Activated T-cell treated with anti-CD3 and anti-CD28 coated beads for 24 hours (primary cell): ENCODE results near the gene KRT1.

Experiments
- DNase-seq: peaks from one replicate; pipeline ENCODE4 v3.0.0-alpha.2; 2020; ENCODE audit warnings: low read depth

KRT1 gene

DNA sequence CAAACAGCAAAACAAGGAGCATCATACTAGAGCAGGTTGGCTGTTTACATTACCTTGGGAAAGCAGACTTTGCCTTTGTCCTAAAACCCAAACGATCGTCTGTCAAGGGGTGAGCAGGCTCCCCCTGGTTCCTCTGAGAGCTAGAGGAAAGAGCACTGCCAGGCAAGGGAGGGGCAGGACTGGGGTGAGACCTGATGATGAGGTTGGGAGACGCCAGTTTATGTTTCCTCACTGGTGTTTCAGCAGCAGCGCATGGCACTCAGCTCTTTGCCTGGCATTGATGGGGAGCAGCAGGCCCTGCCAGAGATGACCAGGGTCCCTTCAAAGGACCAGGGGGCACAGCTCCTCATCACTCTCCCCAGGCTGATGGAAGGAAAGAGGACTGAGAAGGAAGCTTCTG is 20.3 kb downstream of the KRT1 start:
- DNase-seq, result no peak

GRCh38 chr12:52659395-52659794 is 20.8 kb downstream of the KRT1 start:
- DNase-seq, result no peak

GRCh38 chr12:52658196-52658595 is 22.0 kb downstream of the KRT1 start:
- no peak for DNase-seq

- DNase-seq, result no peak
These were observed 22.8 kb downstream of the KRT1 start for GRCh38 chr12:52657250-52657902.

GRCh38 chr12:52656616-52657015 is 23.6 kb downstream of the KRT1 start:
- DNase-seq, result no peak

- DNase-seq, result no peak
These were observed 24.5 kb downstream of the KRT1 start for GRCh38 chr12:52655720-52656124.

- DNase-seq, result no peak
These were observed 25.0 kb downstream of the KRT1 start for GRCh38 chr12:52655251-52655650.

GRCh38 chr12:52651726-52652261 is 28.4 kb downstream of the KRT1 start, which contains the start of gene KRT2:
Gene KRT2 (minus strand): TSS chr12:52652211. CDS start chr12:52652142, 69 bp downstream.
- DNase-seq, result no peak

DNA sequence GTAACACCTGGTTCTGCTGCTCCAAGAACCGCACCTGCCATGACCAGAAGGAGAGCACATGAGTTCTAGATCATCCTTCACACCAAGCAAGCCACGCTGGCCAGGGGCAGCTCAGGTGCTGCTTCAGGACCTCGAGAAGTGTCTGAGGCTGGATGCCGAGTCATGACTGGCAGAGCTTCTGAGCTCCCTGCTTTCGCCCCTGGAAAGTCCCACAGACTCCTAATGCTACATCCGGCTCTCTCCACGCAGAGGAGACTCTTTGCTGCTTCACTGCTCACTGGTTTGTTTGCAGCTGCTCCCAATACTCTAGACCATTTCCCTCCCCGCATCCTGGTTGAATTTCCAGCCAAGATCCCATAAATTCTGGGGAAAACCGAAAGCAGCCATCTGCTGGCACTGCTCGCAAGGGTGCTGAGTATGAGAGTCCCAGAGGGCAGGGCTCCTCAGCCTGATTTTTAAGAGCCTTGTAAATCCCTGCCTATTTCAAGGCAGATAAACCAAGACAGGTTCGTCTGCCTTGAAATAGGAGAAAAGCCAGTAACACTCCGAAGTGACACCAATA is 29.6 kb downstream of the KRT1 start:
- no peak for DNase-seq

GRCh38 chr12:52649066-52649465 is 31.1 kb downstream of the KRT1 start:
- no peak for DNase-seq

DNA sequence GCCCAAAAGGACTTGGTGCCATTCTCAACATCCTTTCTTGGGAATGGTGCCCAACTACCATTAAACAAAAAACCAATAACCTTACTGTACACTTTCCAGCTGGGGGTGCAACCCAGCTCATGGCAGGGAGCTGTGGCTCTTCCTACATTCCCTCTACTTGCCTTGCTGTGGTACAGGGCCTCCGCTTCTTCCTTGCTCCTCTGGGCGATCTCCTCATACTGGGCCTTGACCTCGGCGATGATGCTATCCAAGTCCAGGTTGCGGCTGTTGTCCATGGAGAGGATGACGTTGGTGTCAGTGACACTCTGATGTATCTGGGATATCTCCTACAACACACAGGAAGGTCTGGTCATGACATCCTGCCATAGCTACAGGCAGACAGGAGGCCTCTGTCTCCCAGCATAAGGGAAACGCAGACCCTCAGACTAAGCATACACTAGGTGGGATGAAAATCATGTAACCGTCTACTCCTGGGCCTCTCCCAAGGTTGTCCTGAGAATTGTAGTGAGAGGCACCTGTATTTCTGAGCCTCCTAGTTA is 32.1 kb downstream of the KRT1 start:
- no peak for DNase-seq

DNA sequence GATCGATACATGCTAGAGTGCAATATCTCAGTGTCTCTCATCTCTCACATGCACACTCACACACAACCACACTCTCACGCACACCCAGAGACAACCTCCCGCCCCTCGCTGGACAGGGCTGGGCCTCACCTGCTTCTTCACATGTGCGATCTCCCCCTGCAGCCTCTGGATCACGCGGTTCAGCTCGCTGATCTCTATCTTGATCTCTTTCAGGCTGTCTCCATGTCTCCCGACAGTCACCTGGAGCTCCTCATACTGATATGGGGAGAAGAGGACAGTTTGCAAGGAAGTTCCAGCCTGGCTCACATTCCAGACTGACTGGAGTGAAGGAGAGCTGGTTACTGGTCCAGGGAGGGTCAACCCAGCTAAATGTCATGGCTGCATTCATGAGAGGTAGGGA is 32.6 kb downstream of the KRT1 start:
- DNase-seq, result no peak

GRCh38 chr12:52646613-52647012 is 33.6 kb downstream of the KRT1 start:
- DNase-seq, result no peak

- no peak for DNase-seq
These were observed 34.2 kb downstream of the KRT1 start for GRCh38 chr12:52645982-52646381.

DNA sequence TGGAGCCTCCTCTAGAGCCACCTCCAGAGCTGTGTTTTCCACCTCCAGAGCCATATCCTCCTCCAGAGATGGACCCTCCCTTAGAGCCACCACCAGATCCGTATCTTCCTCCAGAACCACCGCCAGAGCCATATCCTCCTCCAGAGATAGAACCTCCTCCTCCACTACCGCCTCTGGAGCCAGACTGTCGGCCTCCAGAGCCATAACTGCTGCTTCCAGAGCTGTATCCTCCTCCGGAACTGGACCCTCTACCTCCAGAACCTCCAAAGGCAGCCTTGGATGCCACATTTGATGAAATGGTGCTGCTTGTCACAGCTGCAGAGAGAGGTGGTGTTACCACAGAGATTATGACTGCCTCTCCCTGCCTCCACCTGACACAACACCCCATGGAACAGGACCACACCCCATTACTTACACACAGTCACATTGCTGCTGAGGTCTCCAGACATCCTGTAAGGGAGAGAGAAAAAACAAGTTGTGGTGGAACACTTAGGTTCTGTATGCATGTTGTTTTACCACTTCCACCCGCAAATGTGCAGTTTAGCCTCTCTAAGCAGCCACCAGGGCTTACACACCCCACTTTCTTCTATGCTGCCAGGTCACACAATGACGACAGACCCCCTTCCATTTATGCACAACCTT is 35.0 kb downstream of the KRT1 start:
- peak; percentile 11 for DNase-seq

- no peak for DNase-seq
These were observed 36.2 kb downstream of the KRT1 start for GRCh38 chr12:52644078-52644415.

DNA sequence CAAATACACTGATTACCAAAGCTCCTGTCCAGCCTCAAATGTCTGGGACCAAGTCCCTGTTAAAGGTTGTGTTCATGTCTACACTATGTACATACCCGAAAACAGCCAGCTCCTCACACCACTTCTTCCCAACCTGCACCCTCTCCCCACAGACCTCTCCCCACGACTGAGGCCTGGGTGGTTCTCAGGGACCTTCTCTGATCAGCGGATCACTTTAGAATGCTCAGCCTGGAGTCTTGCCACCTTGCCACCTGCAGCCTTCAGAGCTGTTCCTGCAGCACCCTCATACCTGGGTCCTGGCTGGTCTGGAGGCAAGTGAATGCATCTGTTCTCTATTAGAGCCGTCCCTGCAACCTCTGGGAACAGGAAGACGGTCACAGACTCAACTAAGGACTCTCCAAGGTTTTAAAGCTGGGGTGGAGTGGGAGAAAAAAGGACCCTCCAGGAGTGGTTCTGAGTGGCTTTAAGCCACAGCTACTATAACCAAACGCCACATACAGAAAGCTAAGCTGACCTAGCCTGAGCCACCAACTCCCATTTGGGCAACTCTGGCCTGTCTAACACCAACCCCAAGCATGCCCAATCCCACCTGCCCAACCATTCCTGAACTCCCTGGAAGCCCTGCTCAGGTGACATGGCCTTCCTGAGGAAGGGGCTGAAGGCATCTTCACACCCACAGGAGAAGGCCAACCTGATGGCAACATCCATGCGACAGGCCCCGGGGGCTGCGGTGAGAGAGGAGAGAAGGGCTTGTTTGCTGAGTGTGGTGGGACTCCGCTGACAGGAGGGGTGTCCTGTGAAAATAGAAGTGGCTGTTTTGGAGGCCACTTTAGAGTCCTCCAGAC is 36.8 kb downstream of the KRT1 start:
- no peak for DNase-seq

DNA sequence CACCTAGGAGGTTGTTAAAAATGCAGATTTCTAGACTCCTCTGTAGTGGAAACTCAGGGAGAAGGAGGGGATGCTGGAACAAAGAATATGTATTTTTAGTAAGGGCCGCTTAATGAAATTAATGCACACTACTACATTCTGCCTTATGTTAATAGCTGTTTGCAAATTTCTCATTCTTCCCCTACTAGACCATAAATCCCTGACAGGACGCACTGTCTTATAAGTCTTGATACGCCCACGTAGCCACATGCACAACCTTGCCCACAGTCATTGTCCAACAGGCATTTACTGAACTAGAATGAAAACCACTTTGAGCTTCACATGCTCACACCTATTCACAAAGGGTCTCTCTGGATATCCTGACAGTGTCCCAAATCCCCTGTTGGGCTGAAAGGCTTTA is 38.7 kb downstream of the KRT1 start:
- no peak for DNase-seq

- no peak for DNase-seq
These were observed 42.9 kb downstream of the KRT1 start for GRCh38 chr12:52637299-52637698.

- no peak for DNase-seq
These were observed 43.5 kb downstream of the KRT1 start for GRCh38 chr12:52636592-52637258.

DNA sequence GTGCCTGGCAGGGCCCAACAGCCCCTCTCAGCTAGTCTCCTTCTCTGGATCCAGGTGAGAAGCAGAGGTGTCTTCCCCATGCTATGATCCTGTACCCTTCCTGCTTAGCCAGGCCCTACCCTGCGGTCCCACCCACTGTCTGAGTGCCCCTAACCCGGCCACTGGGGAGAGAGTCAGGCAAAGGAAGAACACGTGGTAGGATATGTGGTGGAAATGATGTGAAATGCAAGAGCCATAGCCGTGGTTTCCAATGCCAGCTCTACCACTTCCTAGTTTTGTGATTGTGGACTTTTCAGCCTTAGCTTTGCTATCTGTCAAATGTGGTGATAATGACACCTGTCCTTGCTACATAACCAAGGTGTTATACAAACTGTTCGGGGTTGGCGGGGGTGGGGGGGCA is 44.0 kb downstream of the KRT1 start:
- no peak for DNase-seq
